GM13977 (cell line): ENCODE results near the gene ETV3L.

Experiments used
- DNase-seq: peaks from one replicate; pipeline ENCODE4 v3.0.0; 2012; ENCODE audit warnings: low spot score
- CTCF ChIP-seq: IDR thresholded peaks from 2 replicates; pipeline ENCODE4 v1.5.1; 2012; ENCODE audit warnings: mild to moderate bottlenecking, control low read depth; ENCODE audit not compliant: insufficient read depth; ENCODE audit errors: extremely low read depth, missing control alignments
- in situ Hi-C: fragments of 300-500 bp; cut with MboI; formaldehyde crosslinking; loops from one replicate; pipeline ENCODE4 v1.12.0; 2022; ENCODE audit warnings: low sequenced_read_pairs, low pct_unique_long_range_greater_than_20kb, mixed read lengths, inconsistent platforms; ENCODE audit not compliant: unreplicated experiment

The ETV3L gene

DNA sequence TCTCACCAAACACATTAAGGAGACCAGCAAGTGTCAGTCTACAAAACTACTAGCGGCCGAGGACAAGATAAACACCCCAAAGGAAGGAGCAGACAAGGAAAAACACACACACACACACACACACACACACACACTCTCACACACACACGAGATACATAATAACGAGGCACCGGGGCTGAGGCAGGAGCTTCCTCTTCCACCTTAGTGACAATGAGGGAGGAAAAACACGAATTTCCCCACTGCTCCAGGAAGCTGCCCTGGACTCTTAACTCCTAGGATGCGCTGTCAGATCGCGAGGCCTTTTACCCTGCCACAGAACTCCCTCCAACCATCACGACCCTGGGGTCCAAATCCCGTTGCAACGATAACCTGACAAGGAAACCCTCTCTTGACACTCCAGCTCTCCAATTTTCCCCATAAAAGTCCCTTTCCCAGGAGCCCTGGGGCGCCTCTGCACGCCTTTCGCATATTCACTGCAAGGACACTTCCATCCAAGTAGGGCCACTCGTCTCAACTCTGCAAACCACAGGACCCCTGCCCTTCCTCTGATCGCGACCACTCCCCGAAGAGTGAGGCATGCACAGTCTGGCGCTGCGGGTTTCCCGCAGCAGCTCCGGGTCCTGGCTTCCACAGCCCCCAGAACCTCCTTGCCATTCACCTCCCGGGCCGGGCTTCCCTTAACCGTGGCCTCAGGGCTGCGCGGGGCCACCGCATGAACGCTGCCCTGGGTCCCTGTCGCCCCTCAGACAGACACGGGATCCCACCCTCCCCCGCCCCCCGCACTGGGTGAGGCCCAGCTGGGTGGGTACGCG is 38.0 kb upstream of the ETV3L start:
- TF ChIP-seq CTCF: no peak
- no peak for DNase-seq
- in situ Hi-C loops: no loop called here

DNA sequence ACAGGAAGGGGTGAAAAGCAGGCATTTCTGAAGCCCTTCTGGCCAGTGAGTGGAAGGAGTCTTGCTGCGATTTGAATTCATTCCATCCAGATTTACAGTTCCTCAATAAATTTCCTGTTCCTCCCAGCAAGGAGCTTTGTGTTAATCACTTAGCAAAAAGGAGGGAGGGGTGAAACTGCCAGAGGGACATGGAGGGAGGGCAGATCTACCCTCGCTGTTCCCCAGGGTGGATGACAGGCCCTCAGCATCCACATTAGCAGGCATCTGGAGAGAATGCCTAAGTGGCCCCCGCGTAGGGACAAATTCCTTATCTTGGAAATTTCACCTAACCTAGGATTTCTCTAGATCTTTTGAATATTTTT is 37.4 kb upstream of the ETV3L start:
- DNase-seq: no peak
- no peak for TF ChIP-seq CTCF
- in situ Hi-C loops: no loop called here

DNA sequence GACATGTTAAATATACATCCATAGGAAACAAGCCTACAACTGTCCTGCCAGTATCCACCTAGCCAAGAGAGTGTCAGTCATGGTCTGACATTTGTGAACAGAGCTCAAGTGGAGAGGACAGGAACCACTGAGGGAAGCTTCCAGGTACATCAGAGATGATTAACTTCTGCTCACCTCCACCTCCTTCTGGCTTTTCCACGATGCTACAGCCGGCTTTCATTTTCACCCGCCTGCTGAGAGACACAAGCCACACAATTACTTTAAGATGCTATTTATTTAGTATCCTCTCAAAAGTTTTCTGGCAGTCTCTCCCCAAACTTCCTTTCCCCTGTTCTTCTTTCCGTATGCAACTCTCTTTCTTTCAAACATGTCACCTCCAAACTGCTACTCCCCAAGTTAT is 36.5 kb upstream of the ETV3L start:
- in situ Hi-C loops: no loop called here
- TF ChIP-seq CTCF: peak; percentile 17
- DNase-seq: no peak

DNA sequence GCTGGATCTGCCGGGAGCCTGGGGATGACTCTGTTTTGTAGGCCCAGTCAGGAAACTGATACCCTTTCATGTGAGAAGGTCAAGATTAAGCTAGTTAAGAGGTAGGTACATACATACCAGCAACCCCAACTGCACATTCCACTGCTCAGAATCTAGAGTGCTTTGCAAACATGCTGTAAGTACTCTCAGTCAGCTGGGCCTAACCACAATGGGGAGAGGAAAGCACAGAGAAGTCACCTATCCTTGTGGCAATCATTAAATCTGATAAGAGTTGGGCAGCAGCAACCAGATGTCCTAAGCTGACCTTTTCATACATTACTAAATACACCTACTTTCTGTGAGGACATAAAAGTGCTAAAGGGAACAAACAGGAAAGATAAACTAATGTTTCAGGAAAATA is 36.0 kb upstream of the ETV3L start:
- no peak for TF ChIP-seq CTCF
- no peak for DNase-seq
- in situ Hi-C loops: no loop called here

DNA sequence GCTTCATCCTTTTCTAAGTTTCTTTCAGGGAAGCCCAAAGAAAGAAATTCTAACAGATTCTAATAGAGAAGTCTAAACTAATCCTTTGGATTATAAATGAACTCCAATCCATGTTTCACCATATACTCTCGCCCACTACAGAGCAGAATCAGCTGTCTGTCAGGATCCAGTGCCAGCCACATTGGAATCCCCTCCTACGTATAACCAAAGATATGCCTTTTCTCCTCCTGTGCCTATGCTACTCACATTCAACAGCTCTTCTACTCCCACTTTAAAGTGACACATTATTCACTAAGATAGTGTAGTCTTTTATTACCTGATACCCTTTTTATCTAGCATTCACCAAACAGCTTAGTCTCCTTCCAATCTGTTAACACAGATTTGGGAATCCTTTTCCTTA is 35.5 kb upstream of the ETV3L start:
- in situ Hi-C loops: no loop called here
- DNase-seq: no peak
- TF ChIP-seq CTCF: no peak

GRCh38 chr1:157134442-157134841 is 34.8 kb upstream of the ETV3L start:
- in situ Hi-C loops: no loop called here
- DNase-seq: no peak
- no peak for TF ChIP-seq CTCF
